ENCODE results near the gene EFHB.
A peak's percentile ranks its signal among the peaks of the same experiment; 100 is the strongest.
"Not testable (repeated sequence)": the region's sequence is repeated elsewhere in the genome, so short reads cannot be mapped to it uniquely, and the experiment has no call there.

Gene EFHB

DNA sequence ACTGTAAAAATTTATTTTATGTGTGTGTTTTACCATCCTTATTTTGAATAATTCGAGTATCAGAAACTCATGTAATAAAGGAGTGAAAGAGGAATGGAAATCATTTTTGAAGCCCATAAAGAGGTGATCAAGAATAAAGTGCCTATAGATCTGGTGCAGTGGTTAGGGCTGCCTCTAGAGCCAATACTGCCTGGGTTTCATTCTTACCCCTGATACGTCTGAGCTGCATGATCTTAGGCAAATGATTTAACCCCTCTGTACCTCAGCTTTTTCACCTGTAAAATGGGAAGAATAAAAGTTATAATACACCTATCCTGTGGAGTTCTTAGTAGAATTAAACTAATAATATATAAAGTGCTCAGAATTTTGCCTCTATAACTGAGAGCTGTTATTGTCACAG lies 30.4 kb downstream of the EFHB start:
- Histone ChIP-seq H3K27ac (no peak overlapping the region), H3K4me1 (peaks cover 0 to 13% (median 8%) of the 10 kb centered on the region in 10 experiments; a peak in 15 of 20 replicates), H3K4me2 (no peak overlapping the region), H3K36me3 (no peaks in the 10 kb centered on the region), H3K27me3 (no peaks in the 10 kb centered on the region), H3K9ac (no peak overlapping the region), H3K9me3 (replicated peaks in 1 of 11) (peaks cover 0 to 10% (median 0%) of the 10 kb centered on the region in 11 experiments; a peak in 4 of 22 replicates), H4K20me1 (no peaks in the 10 kb centered on the region), H3K4me3 (no peak overlapping the region)
- no peak for TF ChIP-seq Cebpa-rat (IDR thresholded peaks at IDR 0.05)

GRCh38 chr3:19901918-19902317 lies 32.1 kb downstream of the EFHB start:
- no peak overlapping the region for H3K4me3 ChIP-seq
- H3K36me3 ChIP-seq, result no peaks in the 10 kb centered on the region
- no peak overlapping the region for H3K27ac ChIP-seq
- H3K9me3 ChIP-seq (replicated peaks in 1 of 11), result peaks cover 0 to 10% (median 0%) of the 10 kb centered on the region in 11 experiments; a peak in 4 of 22 replicates
- peak overlapping the region in 8 of 11 experiments; percentile 23 to 59 (median 32); a peak in 10 of 22 replicates for H3K4me2 ChIP-seq
- TF ChIP-seq Cebpa-rat (IDR thresholded peaks at IDR 0.05), result no peak
- H3K9ac ChIP-seq, result no peak overlapping the region
- peaks cover 0 to 13% (median 8%) of the 10 kb centered on the region in 10 experiments; a peak in 15 of 20 replicates for H3K4me1 ChIP-seq
- H4K20me1 ChIP-seq, result no peaks in the 10 kb centered on the region
- H3K27me3 ChIP-seq, result no peaks in the 10 kb centered on the region

- Histone ChIP-seq H3K9ac (no peak overlapping the region), H3K4me2 (peak overlapping the region in 7 of 11 experiments; percentile 23 to 59 (median 32); a peak in 11 of 22 replicates), H3K9me3 (replicated peaks in 1 of 11) (peaks cover 0 to 5% (median 0%) of the 10 kb centered on the region in 11 experiments; a peak in 2 of 22 replicates), H3K27ac (no peak overlapping the region), H3K4me3 (no peak overlapping the region), H3K27me3 (no peaks in the 10 kb centered on the region), H3K36me3 (no peaks in the 10 kb centered on the region), H4K20me1 (no peaks in the 10 kb centered on the region), H3K4me1 (peaks cover 0 to 13% (median 8%) of the 10 kb centered on the region in 10 experiments; a peak in 15 of 20 replicates)
- no peak for TF ChIP-seq Cebpa-rat (IDR thresholded peaks at IDR 0.05)
Observed at GRCh38 chr3:19901337-19901736, 32.7 kb downstream of the EFHB start.

DNA sequence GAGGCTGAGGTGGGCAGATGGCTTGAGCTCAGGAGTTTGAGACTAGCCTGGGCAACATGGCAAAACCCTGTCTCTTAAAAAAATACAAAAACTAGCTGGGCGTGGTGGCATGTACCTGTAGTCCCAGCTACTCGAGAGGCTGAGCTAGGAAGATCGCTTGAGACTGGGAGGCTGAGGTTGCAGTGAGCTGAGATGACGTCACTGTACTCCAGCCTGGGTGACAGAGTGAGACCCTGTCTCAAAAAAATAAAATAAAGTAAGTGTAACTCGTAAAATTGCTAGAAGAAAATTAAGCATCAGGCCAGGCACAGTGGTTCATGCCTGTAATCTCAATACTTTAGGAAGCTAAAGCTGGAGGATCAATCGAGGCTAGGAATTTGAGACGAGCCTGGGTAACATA lies 34.2 kb downstream of the EFHB start:
- H3K4me2 ChIP-seq, result not testable (repeated sequence)

DNA sequence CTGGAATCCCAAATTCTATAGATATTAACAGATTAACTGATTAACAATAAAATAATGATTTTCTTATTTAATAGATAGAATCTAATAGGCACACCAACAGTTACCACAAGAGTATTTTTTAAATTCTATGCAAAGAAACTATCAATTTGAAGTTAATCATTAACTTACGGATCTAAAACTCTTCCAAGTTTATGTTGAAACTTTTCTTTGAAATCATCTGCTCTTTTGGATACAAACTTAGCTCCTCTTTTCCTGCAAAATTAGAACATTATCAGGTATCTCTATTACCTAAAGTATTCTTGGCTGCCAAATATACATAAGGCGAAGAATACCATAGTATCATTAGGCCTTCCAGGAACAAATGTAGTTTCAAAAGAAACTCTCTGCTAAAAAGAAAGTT lies 34.8 kb downstream of the EFHB start:
- Histone ChIP-seq H3K4me1 (peaks cover 0 to 13% (median 8%) of the 10 kb centered on the region in 10 experiments; a peak in 15 of 20 replicates), H3K9me3 (replicated peaks in 1 of 11) (no peaks in the 10 kb centered on the region), H3K36me3 (no peaks in the 10 kb centered on the region), H4K20me1 (no peaks in the 10 kb centered on the region), H3K27ac (no peak overlapping the region), H3K27me3 (no peaks in the 10 kb centered on the region), H3K4me3 (no peak overlapping the region), H3K4me2 (no peak overlapping the region), H3K9ac (no peak overlapping the region)
- TF ChIP-seq Cebpa-rat (IDR thresholded peaks at IDR 0.05), result no peak

More for the DNA sequence above, 34.2 kb downstream of the EFHB start:
- not testable (repeated sequence) for H3K36me3 ChIP-seq; H3K4me3 ChIP-seq; H3K27ac ChIP-seq; H3K27me3 ChIP-seq; H4K20me1 ChIP-seq; H3K9me3 ChIP-seq (replicated peaks in 1 of 11); H3K9ac ChIP-seq
- peaks cover 0 to 13% (median 8%) of the 10 kb centered on the region in 10 experiments; a peak in 15 of 20 replicates for H3K4me1 ChIP-seq

GRCh38 chr3:19898721-19899120 lies 35.3 kb downstream of the EFHB start:
- H4K20me1 ChIP-seq, result no peaks in the 10 kb centered on the region
- no peak overlapping the region for H3K27ac ChIP-seq
- no peaks in the 10 kb centered on the region for H3K9me3 ChIP-seq (replicated peaks in 1 of 11)
- no peak overlapping the region for H3K4me3 ChIP-seq
- no peaks in the 10 kb centered on the region for H3K36me3 ChIP-seq
- H3K4me2 ChIP-seq, result no peak overlapping the region
- no peak overlapping the region for H3K9ac ChIP-seq
- no peaks in the 10 kb centered on the region for H3K27me3 ChIP-seq
- H3K4me1 ChIP-seq, result peaks cover 0 to 13% (median 8%) of the 10 kb centered on the region in 10 experiments; a peak in 15 of 20 replicates
- TF ChIP-seq Cebpa-rat (IDR thresholded peaks at IDR 0.05), result no peak

DNA sequence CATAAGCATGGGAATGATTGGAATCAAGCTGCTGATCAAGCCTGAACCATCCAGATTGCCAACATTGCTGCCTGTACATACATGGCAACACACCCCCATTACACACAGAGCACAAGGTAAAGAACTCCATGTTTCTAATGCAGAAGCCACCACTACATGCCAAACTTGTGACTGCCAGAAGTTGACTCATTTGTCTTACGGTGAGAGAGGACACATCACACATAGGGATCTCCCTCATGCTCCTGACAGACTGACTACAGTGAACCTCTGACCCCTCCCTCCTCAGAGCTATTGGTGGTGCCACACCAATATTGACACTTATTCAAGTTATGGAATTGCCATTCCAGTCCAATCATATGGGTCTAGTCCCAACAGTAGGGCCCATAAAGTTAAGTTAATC lies 42.3 kb downstream of the EFHB start:
- H3K4me2 ChIP-seq, result no peak overlapping the region
- no peak overlapping the region for H3K27ac ChIP-seq
- no peaks in the 10 kb centered on the region for H3K27me3 ChIP-seq
- H3K9me3 ChIP-seq (replicated peaks in 1 of 11), result no peaks in the 10 kb centered on the region
- no peaks in the 10 kb centered on the region for H4K20me1 ChIP-seq
- H3K9ac ChIP-seq, result no peak overlapping the region
- no peaks in the 10 kb centered on the region for H3K36me3 ChIP-seq
- TF ChIP-seq Cebpa-rat (IDR thresholded peaks at IDR 0.05), result no peak
- H3K4me3 ChIP-seq, result no peak overlapping the region
- no peaks in the 10 kb centered on the region for H3K4me1 ChIP-seq

DNA sequence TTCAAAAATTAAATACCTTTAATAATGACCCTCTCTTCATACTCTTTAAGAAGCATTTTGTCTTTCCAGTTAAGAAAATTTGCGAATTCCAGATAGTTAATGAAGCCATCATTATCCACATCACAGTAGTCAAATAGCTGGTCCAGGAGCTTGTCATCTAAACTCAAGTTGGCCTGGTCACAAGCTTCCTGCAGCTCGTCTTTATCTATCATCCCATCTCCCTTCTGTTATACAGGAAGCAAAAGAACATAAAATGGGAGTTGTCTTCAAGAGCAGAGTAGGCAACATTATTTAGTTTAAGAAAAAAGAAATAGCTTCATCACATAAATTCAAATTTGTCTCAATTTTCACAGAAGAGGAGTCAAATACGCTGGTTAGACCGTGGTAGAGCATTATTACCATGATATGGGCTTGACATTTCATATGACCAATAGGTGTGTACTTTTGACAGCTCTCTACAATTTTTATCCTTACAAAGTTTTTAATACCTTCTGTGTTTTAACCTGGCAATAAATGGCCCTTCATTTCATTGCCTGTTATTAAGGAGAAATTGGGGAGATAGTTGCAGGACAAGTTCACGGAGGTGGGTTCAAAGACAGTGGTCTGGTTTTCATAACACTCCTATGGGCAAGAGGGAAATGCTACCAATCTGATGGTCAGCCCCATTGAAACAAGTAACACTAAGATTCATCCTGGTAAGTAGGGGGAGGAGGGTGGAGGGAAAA lies 45.4 kb downstream of the EFHB start:
- Histone ChIP-seq H3K36me3 (no peaks in the 10 kb centered on the region), H3K27me3 (no peaks in the 10 kb centered on the region), H3K4me3 (no peak overlapping the region), H3K27ac (no peak overlapping the region), H3K9ac (no peak overlapping the region), H3K4me1 (no peaks in the 10 kb centered on the region), H4K20me1 (no peaks in the 10 kb centered on the region), H3K4me2 (no peak overlapping the region), H3K9me3 (replicated peaks in 1 of 11) (no peaks in the 10 kb centered on the region)
- TF ChIP-seq Cebpa-rat (IDR thresholded peaks at IDR 0.05), result no peak

DNA sequence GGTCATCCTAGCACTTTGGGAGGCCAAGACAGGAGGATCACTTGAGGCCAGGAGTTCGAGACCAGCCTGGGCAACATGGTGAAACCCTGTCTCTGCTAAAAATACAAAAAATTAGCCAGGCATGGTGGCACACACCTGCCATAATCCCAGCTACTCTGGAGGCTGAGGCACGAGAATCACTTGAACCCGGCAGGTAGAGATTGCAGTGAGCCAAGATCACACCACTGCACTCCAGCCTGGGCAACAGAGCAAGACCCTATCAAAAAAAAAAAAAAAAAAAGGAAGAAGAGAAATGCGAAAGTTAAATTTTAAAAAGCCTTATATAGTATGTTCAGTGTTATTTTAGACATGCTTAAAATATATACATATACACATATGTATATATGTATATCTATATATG lies 46.9 kb downstream of the EFHB start:
- H3K4me1 ChIP-seq; H3K9me3 ChIP-seq (replicated peaks in 1 of 11); H3K4me3 ChIP-seq; H3K36me3 ChIP-seq; H3K27me3 ChIP-seq; H3K27ac ChIP-seq; H3K4me2 ChIP-seq; H4K20me1 ChIP-seq; H3K9ac ChIP-seq: not testable (repeated sequence)

GRCh38 chr3:19886404-19886803 lies 47.6 kb downstream of the EFHB start:
- Histone ChIP-seq H4K20me1 (no peaks in the 10 kb centered on the region), H3K27me3 (no peaks in the 10 kb centered on the region), H3K9me3 (replicated peaks in 1 of 11) (no peaks in the 10 kb centered on the region), H3K4me3 (no peak overlapping the region), H3K36me3 (no peaks in the 10 kb centered on the region), H3K4me1 (peaks cover 0 to 3% (median 0%) of the 10 kb centered on the region in 10 experiments; a peak in 2 of 20 replicates), H3K9ac (no peak overlapping the region), H3K27ac (no peak overlapping the region), H3K4me2 (no peak overlapping the region)
- TF ChIP-seq Cebpa-rat (IDR thresholded peaks at IDR 0.05), result no peak
